OCI-LY3 (cell line): ENCODE data around the gene GLIS1.

Experiments used
- H2AFZ ChIP-seq: fragments of 200-600, 300-600 bp; shearing (Covaris generic); 2 replicates; pipeline ENCODE4 v1.6.0; 2014; ENCODE audit warnings: antibody characterized with exemption, low read depth, low read length
- H3K27ac ChIP-seq: fragments of 200-600, 300-600 bp; sonication (generic); 2 replicates; pipeline ENCODE4 v1.5.1; 2014; ENCODE audit warnings: mild to moderate bottlenecking, low read length, moderate library complexity, mixed read lengths
- H3K27me3 ChIP-seq: fragments of 200-600, 300-600 bp; sonication (generic); 2 replicates; pipeline ENCODE4 v1.6.1; 2014; ENCODE audit warnings: low read depth, low read length, mixed read lengths
- H3K36me3 ChIP-seq: fragments of 200-600, 300-600 bp; sonication (generic); replicated peaks from 2 replicates; pipeline ENCODE3; 2014; ENCODE audit warnings: low read depth, low read length, mixed read lengths
- H3K4me1 ChIP-seq: fragments of 300-600, 200-600 bp; sonication (generic); 2 replicates; pipeline ENCODE4 v1.6.1; 2014; ENCODE audit warnings: low read length, mixed read lengths
- H3K4me2 ChIP-seq: fragments of 200-600, 300-600 bp; sonication (generic); 2 replicates; pipeline ENCODE4 v1.6.1; 2014; ENCODE audit warnings: low read length, mixed read lengths
- H3K4me3 ChIP-seq: fragments of 300-600, 200-600 bp; sonication (generic); 2 replicates; pipeline ENCODE4 v1.5.1; 2014; ENCODE audit warnings: antibody characterized with exemption, mild to moderate bottlenecking, low read length, moderate library complexity
- H3K79me2 ChIP-seq: fragments of 300-600, 200-600 bp; shearing (Covaris generic); 2 replicates; pipeline ENCODE4 v1.6.1; 2014; ENCODE audit warnings: mild to moderate bottlenecking, low read length, mixed read lengths
- H3K9ac ChIP-seq: fragments of 300-600, 200-600 bp; shearing (Covaris generic); 2 replicates; pipeline ENCODE4 v1.6.0; 2014; ENCODE audit warnings: mild to moderate bottlenecking, low read length, moderate library complexity
- H3K9me3 ChIP-seq: fragments of 200-600, 300-600 bp; shearing (Covaris generic); 2 replicates; pipeline ENCODE4 v1.6.1; 2014; ENCODE audit warnings: low read length, mixed read lengths; ENCODE audit not compliant: insufficient read depth
- H4K20me1 ChIP-seq: fragments of 200-600, 300-600 bp; sonication (generic); 2 replicates; pipeline ENCODE4 v1.6.1; 2016; ENCODE audit warnings: low read length, mixed read lengths; ENCODE audit not compliant: insufficient read depth
- CTCF ChIP-seq: fragments of 200-600, 300-600 bp; sonication (generic); IDR thresholded peaks from 2 replicates; pipeline ENCODE4 v1.5.1; 2014; ENCODE audit warnings: antibody characterized with exemption, low read length, low read depth
- EZH2phosphoT487 ChIP-seq: fragments of 200-600 bp; shearing (Covaris generic); IDR thresholded peaks from 2 replicates; pipeline ENCODE4 v1.6.1; 2018; ENCODE audit warnings: antibody characterized with exemption, mixed run types, low read depth

The GLIS1 gene

GRCh38 chr1:53486395-53487026 is 252.5 kb downstream of the GLIS1 start:
- peaks cover 14% of the 10 kb centered on the region for H3K27me3 ChIP-seq
- H2AFZ ChIP-seq: 0 out of 2 replicates have a peak overlapping the region, but pooled peaks have one; percentile 82
- no peak overlapping the region for H3K9ac ChIP-seq
- no peaks in the 10 kb centered on the region for H3K9me3 ChIP-seq
- H4K20me1 ChIP-seq: no peaks in the 10 kb centered on the region
- H3K4me1 ChIP-seq: peaks cover 5% of the 10 kb centered on the region; the same call in 1 of the 2 replicates
- H3K36me3 ChIP-seq: no peaks in the 10 kb centered on the region
- no peak overlapping the region; the same call in 1 of the 2 replicates for H3K4me2 ChIP-seq
- no peak overlapping the region for H3K27ac ChIP-seq
- H3K79me2 ChIP-seq: no peaks in the 10 kb centered on the region
- no peak for TF ChIP-seq EZH2phosphoT487
- no peak for TF ChIP-seq CTCF
- no peak overlapping the region for H3K4me3 ChIP-seq

- H3K4me2 ChIP-seq: peak overlapping the region; percentile 93
- H3K4me1 ChIP-seq: peaks cover 5% of the 10 kb centered on the region; the same call in 1 of the 2 replicates
- no peaks in the 10 kb centered on the region for H3K79me2 ChIP-seq
- no peaks in the 10 kb centered on the region for H3K9me3 ChIP-seq
- peak overlapping the region; percentile 70 for H3K4me3 ChIP-seq
- no peaks in the 10 kb centered on the region for H3K36me3 ChIP-seq
- no peaks in the 10 kb centered on the region for H4K20me1 ChIP-seq
- H3K9ac ChIP-seq: 0 out of 2 replicates have a peak overlapping the region, but pooled peaks have one; percentile 27
- H2AFZ ChIP-seq: peak overlapping the region; percentile 82; the same call in 1 of the 2 replicates
- H3K27me3 ChIP-seq: peaks cover 14% of the 10 kb centered on the region
- H3K27ac ChIP-seq: no peak overlapping the region
- TF ChIP-seq CTCF (peak; percentile 75), EZH2phosphoT487 (no peak)
Observed at GRCh38 chr1:53485478-53486394, 253.2 kb downstream of the GLIS1 start.

GRCh38 chr1:53484705-53485477 is 254.1 kb downstream of the GLIS1 start:
- no peaks in the 10 kb centered on the region for H3K9me3 ChIP-seq
- H3K4me1 ChIP-seq: peaks cover 5% of the 10 kb centered on the region; the same call in 1 of the 2 replicates
- peak overlapping the region; percentile 93 for H3K4me2 ChIP-seq

More at GRCh38 chr1:53484705-53485477, 254.1 kb downstream of the GLIS1 start:
- no peak overlapping the region for H3K27ac ChIP-seq
- H3K4me3 ChIP-seq: no peak overlapping the region
- no peaks in the 10 kb centered on the region for H3K79me2 ChIP-seq
- H3K9ac ChIP-seq: no peak overlapping the region
- H2AFZ ChIP-seq: peak overlapping the region; percentile 74; the same call in 1 of the 2 replicates
- no peaks in the 10 kb centered on the region for H4K20me1 ChIP-seq
- H3K27me3 ChIP-seq: peaks cover 14% of the 10 kb centered on the region
- TF ChIP-seq CTCF: no peak
- no peak for TF ChIP-seq EZH2phosphoT487
- no peaks in the 10 kb centered on the region for H3K36me3 ChIP-seq
